SHP77 (cell line): ENCODE data around the gene TNPO3.
"Not testable (repeated sequence)": the region's sequence is repeated elsewhere in the genome, so short reads cannot be mapped to it uniquely, and the experiment has no call there.

ENCODE experiments used
- DNase-seq, 2 experiments: peaks; one replicate each; lab custom pipeline; 2025; lab: John Stamatoyannopoulos, UW

The TNPO3 gene

DNA sequence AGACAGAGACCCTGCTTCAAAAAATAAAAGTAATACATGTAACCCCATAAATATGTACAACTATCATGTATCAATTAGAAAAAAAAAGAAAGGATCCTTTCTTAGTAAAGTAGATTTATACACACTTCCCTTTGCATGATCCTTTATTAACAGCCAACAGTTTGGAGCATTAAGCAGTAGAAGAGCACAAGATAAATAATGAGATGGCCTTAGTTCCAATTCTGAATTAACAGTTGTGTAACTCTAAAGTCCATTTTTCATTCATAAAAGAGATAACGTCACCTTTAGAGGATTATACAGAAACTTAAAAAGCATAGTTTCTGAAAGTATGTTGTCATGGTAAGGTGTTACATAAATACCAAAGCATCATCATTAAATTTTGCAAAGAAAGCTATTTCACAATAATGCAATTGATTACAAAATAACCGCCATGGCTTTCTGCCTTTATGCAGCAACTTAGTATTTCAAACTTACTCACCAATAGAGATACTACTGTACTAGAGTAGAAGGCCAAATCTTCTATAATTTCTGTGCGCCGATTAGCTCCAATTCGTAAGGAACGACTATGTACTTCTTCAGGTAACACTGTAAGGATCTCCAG lies 40.3 kb downstream of the TNPO3 start:
- no peak for DNase-seq

DNA sequence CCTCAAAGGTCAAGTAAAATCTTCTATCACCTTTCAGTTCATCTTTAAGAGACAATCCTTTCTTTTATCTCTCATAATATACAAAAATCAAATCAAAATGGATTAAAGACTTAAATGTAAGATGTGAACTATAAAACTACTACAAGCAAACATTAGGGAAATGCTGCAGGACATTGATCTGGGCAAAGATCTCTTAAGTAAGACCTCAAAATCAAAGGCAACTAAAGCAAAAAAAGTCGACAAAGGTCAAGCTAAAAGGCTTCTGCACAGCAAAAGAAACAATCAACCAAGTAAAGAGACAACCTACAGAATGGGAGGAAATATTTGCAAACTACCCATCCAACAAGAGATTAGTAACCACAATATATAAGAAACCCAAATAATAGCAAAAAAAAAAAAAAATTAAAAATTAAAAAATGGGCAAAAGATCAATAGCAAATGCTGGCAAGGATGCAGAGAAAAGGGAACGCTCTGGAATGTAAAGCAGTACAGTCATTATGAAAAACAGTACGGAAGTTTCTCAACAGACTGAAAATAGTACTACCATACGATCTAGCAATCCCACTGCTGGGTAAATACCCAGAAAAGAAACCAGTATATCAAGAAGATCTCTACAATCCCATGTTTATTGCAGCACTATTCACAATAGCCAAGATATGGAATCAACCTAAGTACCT lies 41.7 kb downstream of the TNPO3 start:
- no peak for DNase-seq

DNA sequence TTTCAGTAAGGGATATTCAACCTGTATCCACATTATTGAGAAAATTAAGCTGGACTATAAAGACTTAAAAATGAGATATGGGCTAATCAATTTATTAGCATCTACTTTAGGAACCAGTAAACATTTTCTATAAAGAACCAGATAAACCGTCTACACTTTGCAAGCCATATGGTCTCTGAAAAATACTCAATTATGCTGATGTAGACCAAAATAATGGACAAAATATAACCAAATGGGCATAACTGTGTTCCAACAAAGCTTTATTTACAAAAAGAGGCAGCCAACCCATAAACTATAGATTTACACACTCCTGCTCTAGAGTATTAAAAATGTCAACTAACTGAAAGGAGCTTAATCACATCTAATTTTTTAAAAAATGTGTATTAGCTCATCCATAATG lies 42.3 kb downstream of the TNPO3 start:
- no peak for DNase-seq

DNA sequence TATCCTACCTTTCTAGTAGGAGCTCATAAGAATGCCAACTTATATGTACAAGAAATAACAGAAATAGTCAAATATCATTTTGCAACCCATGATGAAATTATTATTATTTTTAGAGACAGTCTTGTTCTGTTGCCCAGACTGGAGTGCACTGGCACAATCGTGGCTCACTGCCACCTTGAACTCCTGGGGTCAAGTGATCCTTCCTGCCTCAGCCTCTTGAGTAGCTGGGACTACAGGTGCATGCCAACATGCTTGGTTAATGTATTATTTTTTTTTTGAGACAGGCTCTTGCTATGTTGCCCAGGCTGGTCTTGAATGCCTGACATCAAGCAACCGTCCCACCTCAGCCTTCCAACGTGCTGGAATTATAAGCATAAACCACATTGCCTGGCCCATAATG lies 44.8 kb downstream of the TNPO3 start:
- DNase-seq: no peak

DNA sequence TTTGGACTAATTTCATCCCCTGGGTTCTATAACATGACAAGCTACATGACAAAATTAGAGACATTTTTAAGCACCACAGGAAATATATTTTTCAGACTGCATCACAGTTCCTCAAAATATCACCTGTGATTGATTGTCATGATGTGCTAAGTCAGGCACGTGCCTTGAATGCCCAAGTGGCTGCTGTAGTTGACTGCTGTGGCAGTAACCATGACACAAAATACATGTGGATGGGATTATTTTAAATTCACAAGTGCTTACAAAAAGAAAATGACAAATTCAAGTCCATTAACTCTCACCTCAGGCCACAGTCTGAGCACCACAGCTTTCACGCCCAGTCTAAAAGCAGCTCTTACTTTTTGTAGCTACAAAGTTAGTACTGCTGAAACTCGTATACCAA lies 45.5 kb downstream of the TNPO3 start:
- DNase-seq: no peak

DNA sequence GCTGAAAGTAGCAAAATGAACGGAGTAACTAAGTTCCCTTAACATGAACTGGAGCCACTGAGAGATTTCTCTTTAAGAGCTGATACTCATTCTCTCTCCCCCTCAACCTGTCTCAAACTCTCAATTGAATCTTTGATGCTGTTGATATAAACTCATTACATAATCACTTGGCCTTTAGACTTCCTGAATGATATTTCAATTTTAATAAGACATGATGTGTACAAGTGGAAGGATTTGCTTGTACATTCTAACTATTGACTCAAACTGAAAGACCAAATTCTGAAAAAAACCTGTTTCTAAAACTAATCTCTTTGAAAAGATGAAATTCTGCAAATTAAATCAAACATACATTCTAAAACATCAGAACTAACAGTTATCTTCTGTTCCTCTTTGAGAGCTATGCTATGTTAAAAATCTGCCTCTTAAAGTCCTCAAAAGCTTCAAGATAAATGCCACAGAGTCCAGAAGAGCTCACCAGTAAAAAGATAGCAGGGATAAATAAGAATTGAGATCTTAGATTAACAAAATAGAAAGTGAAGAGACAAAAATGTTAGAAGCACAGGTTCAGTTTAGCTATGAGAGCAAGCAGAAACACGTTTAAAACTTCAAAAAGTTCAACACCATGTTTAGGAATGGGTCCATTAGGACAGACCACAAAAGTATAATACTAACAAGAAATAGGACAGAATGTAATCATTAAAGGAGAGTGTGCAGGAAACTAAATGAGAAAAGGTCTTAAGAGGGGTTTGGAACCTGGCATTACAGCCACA lies 46.1 kb downstream of the TNPO3 start:
- DNase-seq: no peak

DNA sequence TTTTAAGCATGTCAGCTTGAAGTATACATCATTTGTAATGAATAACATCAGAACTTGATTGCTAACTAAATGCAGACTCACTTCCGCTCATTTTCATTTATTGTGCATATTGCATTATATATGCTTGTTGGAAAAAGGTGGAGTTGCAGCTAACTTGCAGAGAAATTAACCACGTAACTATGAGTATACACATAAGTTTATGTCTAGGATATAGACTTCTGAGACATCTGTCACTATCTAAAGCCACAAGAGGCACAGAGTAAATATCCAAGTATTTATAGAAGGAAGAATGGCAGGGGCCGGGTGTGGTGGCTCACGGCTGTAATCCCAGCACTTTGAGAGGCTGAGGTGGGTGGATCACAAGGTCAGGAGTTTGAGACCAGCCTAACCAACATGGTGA lies 47.3 kb downstream of the TNPO3 start:
- no peak for DNase-seq

DNA sequence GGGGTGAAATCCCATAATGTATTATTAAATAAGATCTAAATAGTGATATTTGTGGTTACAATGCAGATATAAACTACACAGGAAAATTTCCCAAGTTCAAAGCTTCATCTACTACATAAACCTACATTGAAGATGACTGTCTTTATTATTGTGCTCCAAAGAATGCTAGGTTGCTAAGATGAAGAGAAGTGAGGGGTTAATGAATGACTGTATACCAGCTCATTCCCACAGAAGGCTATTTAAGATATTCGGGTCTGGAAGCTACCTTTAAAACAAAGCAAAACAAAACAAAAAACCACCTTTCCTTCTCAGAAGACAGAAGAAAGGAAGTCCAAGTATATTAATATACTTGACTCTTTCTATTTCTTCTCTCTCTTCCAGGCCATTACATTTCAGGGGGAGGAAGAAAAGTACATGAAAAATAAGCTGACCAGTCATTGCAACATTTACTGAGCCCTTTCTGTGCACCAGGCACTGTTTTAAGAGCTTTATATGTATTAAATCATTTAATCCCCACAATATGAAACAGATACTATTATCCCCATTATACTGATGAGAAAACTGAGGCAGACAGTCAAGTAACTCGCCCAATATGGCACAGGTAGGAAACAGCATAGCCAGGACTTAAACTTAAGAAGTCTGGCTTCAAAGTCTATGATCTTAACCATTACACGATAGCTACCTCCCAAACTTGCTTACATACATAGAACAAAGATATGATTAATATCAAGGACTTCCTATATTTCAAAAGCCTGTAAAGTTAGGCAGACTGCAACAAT lies 48.1 kb downstream of the TNPO3 start:
- no peak for DNase-seq

DNA sequence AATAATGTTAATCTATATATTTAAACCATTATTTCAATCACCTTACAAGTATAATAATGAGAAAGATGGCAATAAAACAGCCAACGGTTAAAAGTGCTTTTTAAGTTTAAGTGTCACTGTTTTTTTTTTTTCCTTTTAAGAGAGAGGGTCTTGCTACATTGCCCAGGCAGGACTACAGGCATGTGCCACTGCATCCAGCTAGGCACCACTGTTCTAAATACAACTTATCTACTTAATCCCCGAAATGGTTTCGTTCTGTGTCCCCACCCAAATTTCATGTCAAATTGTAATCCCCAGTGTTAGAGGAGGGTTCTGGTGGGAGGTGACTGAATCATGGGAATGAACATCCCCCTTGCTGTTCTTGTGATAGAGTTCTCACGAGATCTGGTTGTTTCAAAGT lies 49.7 kb downstream of the TNPO3 start:
- no peak for DNase-seq

DNA sequence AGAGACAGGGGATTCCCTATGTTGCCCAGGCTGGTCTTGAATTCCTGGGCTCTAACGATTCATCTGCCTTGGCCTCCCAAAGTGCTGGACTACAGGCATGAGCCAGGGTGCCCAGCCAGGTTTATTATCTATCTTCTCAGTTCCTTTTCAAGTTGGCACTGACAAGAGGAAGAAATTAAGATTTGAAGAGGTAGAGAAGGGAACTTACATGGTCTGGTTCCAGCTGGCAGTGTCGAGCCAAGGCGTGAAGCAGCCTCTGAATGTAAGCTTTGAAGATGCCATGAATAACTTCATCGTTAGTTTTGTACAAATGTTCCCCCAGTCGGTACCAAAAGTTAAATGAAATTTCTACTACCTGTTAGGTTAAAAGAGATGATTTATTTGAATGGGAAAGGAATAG lies 57.7 kb downstream of the TNPO3 start:
- no peak for DNase-seq

DNA sequence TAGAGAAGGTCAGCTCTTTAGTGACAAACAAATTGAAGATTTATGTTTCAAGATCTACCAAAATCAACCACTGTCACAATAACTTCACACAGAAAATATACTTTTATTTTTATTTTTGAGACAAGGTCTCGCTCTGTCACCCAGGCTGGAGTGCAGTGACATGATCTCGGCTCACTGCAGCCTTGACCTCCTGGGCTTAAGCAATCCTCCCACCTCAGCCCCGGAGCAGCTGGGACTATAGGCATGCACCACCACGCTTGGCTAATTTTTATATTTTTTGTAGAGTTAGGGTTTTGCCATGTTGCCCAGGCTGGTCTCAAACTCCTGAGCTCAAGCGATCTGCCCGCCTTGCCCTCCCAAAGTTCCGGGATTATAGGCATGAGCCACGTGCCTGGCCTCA lies 60.4 kb downstream of the TNPO3 start:
- not testable (repeated sequence) for DNase-seq

DNA sequence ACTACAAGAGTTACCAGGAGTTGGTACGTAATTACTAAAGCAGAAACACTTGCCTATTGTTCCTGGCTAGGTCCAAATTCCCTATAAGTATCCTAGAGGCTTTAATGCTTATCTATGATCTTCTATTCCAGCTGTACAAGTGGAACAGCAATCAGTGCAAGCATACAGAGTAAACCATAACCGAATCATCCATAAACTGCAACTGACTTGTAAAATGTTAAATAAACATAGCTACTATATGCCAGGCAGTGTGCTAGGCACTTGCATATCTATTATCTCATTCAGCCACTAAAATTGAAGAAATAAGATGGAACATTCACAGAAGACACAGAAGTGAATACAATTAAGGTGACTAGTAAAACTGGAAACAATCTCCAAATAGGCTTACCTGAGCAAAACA lies 61.5 kb downstream of the TNPO3 start:
- no peak for DNase-seq

DNA sequence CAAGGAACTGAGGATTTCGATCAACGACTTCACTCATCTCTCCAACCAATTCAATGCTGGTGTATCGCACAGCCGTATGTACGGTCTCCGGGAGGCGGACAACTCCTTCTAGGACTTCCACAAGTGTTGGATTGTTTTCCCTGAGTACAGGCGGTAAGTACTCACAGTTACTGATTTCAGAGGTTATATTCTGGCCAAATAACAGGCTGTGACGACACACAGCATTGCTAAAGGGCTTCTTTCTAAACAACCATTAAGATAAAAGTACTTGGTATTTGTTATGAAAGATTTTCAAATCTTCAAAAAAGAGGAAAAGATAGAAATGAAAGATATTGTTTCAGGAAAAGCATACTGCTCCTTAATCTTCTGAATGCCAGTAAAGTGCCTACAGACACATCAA lies 65.0 kb downstream of the TNPO3 start:
- DNase-seq: no peak

DNA sequence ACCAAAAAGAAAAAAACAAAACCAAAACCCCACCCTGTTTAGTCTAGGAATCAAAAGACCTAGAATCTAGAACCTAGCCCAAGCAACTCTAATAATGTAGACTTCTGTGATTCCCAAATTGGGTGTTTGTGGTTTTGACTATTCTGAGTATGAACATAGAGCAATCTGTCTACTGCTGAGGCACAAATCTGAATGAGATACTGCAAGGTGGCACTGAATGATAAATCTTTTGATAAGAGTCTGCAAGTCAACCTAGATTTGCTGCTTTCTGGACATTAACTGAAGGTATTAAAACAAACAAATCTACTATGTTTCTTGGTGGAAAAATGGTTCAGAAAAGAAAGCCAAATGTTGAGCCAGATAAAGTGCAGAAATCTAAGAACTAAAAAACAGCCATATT lies 66.5 kb downstream of the TNPO3 start:
- DNase-seq: no peak

DNA sequence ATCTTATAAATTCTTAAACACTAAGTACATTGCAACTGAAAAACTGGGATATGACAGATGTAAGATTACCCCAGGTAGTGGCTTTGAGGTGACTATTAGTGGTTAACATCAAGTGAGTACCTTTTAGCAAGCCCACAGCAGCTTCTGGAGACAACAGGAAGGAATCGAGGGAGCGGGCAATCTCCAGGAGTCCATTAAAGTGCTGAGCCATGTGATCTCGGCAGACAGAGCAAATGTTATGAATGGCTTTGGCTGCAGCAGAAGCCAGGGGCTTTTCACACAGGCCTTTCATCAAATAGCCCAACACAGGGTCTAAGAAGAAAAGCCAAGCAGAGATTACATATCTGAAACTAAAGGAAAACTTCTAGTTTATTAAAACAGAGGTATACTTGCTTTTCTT lies 68.3 kb downstream of the TNPO3 start:
- DNase-seq: no peak

DNA sequence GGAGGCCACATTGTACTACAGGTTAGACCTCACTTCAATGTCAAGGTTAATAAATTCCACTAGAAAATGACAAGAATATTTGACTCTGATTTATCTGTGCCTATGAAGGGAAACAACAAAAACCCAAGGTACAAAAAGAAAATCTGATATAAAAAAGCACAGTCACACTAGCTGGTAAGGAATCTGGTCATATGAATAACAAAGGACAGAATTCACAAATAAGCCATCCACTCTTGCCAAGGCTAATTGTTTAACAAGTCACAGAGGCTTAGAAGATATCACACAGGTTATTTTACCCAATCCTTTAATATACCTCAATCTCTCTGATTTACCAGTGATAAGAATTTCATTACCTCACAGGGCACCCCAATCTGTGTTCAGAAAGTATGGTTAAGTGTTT lies 69.3 kb downstream of the TNPO3 start:
- no peak for DNase-seq

DNA sequence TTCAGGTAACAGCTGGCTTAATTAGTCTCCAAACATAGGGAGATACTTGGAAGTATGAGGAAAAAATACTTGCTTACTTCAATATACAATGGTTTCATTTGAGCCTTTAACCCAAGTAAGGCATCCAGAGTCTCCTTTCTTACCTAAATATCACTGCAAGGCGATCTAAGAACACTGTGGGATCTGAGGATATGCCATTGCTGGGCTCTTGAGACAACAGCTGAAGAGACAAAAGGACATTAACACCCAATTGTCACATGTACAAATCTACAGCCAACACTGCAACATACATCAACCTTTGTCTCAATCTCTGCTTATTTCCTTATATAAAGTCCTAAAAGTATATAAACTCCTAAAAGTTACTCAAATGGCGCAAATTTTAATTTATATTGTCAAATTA lies 72.8 kb downstream of the TNPO3 start:
- DNase-seq: no peak

DNA sequence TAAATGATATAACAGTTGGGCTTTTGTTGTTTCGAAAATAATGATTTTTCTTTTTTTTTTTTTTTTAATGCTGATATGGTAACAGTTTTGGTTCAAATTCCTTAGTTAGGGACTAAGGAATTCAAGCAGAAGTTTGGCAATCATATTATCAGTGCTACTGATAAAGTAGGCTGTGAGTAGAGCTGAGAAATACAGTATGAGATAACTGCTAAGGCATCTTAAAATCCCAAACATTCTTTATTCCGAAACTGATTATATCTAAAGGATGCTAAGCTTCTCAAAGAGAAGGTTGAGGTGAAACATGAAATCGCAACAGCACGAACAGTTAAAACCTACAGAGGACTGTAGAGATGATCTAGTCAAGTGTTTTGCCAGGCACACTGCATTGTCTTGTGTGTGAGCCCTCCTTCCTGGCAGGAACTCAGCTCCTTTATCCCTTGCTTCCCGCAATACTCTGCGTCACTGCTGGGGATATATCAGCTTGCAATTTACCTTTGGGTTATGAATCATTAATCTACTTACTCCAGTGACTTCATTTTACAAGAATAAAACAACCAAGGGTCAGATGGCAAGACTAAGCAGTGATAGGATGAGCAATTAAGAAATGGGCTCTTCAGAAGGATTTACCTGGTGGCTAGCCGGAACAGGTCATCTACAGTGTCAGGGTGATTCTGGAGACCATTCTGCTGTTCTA lies 80.5 kb downstream of the TNPO3 start:
- no peak for DNase-seq

DNA sequence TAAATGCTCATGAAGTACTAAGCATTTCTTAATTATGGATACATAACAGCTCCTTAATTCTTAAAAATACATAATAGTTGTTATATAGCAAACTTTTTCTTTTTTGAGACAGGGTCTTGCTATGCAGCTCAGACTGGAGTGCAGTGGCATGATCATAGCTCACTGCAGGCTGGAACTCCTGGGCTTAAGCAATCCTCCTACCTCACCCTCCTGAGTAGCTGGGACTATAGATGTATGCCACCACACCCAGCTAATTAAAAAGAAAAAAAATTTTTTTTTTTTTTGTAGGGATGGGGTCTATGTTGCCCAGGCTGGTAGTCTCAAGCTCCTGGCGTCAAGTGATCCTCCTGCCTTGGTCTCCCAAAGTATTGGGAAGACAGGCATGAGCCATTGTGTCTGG lies 86.3 kb downstream of the TNPO3 start:
- DNase-seq: no peak

DNA sequence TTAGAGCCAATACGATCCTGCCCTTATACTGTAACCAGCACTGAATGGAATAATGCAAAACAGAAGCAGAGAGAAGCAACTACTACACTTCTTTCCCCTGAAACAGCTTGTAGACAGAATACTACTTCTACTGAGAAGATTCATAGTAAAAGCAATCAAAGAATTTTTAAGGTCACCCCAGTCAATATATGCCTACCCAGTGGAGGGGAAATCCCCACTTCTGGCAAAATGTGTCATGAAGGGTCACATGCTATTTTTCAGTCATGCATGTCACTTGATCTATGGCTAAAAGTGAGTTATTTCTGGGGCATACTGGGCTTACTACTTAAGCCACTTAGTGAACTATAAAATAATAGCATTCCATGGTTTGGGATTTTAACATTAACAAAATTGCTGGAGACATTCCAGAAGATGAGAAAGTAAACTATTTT lies 91.6 kb downstream of the TNPO3 start:
- DNase-seq: no peak

DNA sequence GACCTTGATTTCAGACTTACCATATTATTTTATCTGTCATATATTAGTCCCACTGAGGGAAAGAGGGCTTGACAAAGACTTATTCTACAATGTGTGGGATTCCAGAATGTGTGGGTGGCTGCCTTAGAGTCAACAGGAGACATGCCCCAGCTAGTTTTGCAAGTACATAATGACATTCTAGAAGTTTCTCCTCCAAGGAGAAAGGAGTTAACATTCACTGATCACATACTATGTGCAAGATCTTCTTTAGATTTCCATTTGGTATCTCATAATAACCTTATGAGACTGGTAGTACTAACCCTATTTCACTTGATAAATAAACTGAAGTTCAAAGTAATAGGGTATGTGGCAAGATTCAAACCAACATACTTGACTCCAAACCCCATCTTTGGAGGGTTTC lies 92.0 kb downstream of the TNPO3 start:
- DNase-seq: no peak

DNA sequence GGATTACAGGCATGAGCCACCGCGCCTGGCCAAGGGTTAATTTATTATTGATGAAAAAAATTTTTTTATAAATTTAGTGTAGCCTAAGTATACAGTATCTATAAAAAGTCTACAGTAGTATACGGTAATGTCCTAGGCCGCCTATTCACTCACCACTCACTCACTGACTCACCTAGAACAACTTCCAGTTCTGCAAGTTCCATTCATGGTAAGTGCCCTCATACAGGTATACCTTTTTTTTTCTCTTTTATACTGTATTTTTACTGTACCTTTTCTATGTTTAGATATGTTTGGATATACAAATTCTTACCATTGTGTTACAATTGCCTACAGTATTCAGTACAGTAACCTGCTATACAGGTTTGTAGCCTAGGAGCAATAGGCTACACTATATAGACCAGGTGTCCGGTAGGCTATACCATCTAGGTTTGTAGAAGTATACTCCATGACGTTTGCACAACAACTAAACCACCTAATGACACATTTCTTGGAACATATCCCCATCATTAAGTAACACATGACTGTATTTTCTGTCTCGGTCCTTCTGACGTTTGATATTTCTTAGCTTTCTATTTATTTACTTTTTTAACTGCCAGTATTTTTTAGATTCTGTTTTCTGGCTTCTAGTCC lies 93.8 kb downstream of the TNPO3 start:
- DNase-seq: no peak
